Measurements from ENCODE around the gene FNDC3B. TPM values are rescaled to one million over a fixed set of nuclear protein-coding genes. Genes with fewer than 3 reads are reported as not detected.

Gene FNDC3B
- total RNA-seq, 1 donor from 2014 or later: 204 TPM

DNA sequence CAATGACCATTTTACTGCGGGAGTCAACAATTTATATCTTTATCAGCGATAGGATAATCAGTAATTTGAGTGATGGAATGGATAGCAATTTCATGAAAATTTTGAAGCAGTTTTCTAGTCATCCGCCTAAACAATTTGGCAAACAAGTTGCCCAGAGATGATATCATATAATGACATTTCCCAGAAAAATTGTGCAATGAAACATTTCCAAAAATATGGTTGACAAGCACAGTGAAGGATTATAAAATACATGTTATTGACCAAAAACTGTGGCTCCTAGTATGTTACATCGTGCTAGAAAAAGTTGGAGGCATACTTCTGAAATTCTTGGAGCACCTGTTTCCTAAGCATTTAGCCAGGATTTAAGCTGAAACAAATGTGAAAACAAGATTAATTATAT lies 263.8 kb downstream of the FNDC3B start:
- Mint-ChIP-seq H3K4me3 (ENCODE audit: unreplicated experiment) (no peak overlapping the region), H3K27me3 (ENCODE audit: unreplicated experiment) (peaks cover 1% of the 10 kb centered on the region), H3K27ac (ENCODE audit: unreplicated experiment) (no peak overlapping the region), H3K9me3 (ENCODE audit: unreplicated experiment) (no peaks in the 10 kb centered on the region), H3K4me1 (ENCODE audit: unreplicated experiment) (peaks cover 6% of the 10 kb centered on the region), H3K36me3 (ENCODE audit: low read depth, unreplicated experiment) (peaks cover 30% of the 10 kb centered on the region)
- no peak for DNase-seq (ENCODE audit: low spot score)
- TF ChIP-seq, protein P1, sequence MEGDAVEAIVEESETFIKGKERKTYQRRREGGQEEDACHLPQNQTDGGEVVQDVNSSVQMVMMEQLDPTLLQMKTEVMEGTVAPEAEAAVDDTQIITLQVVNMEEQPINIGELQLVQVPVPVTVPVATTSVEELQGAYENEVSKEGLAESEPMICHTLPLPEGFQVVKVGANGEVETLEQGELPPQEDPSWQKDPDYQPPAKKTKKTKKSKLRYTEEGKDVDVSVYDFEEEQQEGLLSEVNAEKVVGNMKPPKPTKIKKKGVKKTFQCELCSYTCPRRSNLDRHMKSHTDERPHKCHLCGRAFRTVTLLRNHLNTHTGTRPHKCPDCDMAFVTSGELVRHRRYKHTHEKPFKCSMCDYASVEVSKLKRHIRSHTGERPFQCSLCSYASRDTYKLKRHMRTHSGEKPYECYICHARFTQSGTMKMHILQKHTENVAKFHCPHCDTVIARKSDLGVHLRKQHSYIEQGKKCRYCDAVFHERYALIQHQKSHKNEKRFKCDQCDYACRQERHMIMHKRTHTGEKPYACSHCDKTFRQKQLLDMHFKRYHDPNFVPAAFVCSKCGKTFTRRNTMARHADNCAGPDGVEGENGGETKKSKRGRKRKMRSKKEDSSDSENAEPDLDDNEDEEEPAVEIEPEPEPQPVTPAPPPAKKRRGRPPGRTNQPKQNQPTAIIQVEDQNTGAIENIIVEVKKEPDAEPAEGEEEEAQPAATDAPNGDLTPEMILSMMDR (IDR thresholded peaks at IDR 0.05; ENCODE audit: unreplicated experiment): no peak

DNA sequence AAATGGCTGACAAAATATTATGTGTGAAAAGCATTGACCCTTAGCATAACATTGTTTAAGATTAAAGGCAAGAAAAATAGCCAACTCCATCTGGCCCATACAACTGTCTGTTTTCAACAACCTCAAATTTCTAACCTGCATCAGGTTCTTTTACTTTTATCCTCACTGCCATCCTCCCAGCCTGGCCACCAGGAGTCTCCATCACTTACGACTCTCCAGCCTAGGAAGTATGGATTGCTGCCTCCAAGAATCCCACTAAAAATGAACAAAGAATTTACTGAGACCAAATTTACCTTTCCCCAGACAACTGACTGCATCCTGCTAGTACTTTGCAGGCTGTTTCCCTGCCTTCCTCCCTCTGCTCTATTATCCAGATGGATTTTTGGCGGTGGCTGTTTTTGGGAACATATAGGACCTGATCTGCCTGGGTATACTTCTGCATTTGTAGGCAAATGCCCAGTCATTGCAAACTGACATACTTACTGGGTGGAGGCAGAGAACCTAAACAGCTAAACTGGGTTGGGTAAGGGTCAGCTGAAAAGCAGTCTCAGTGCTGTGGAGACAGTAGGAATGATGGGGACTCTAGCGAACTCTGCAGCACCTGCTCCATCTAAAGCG lies 264.7 kb downstream of the FNDC3B start:
- H3K4me3 Mint-ChIP-seq (ENCODE audit: unreplicated experiment): peak overlapping the region; percentile 60
- peaks cover 1% of the 10 kb centered on the region for H3K27me3 Mint-ChIP-seq (ENCODE audit: unreplicated experiment)
- H3K27ac Mint-ChIP-seq (ENCODE audit: unreplicated experiment): no peak overlapping the region
- no peaks in the 10 kb centered on the region for H3K9me3 Mint-ChIP-seq (ENCODE audit: unreplicated experiment)
- DNase-seq (ENCODE audit: low spot score): no peak
- H3K36me3 Mint-ChIP-seq (ENCODE audit: low read depth, unreplicated experiment): peaks cover 30% of the 10 kb centered on the region
- H3K4me1 Mint-ChIP-seq (ENCODE audit: unreplicated experiment): peaks cover 6% of the 10 kb centered on the region
- TF ChIP-seq, protein P1 (IDR thresholded peaks at IDR 0.05; ENCODE audit: unreplicated experiment): no peak

DNA sequence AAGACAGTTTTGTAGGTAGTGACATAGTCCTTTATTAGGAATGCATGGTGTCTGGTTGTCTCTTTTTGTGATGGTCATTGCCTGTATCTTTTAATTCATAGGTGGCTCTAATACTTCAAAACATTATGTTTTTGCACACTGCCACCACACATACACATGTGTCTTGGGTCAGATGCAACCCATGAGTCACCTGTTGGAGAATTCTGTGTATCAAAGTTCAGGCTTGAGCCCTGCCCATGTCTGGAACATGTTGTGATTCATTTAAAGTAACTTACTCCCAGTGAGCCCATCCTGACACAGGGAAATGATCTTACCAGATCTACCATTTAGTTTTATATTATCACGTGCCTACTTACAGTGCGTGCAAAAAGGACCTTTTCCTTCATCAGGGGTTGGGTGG lies 266.2 kb downstream of the FNDC3B start:
- no peak overlapping the region for H3K27ac Mint-ChIP-seq (ENCODE audit: unreplicated experiment)
- TF ChIP-seq, protein P1 (IDR thresholded peaks at IDR 0.05; ENCODE audit: unreplicated experiment): no peak
- no peaks in the 10 kb centered on the region for H3K9me3 Mint-ChIP-seq (ENCODE audit: unreplicated experiment)
- peaks cover 13% of the 10 kb centered on the region for H3K4me1 Mint-ChIP-seq (ENCODE audit: unreplicated experiment)
- H3K4me3 Mint-ChIP-seq (ENCODE audit: unreplicated experiment): no peak overlapping the region
- peaks cover 1% of the 10 kb centered on the region for H3K27me3 Mint-ChIP-seq (ENCODE audit: unreplicated experiment)
- peaks cover 36% of the 10 kb centered on the region for H3K36me3 Mint-ChIP-seq (ENCODE audit: low read depth, unreplicated experiment)
- no peak for DNase-seq (ENCODE audit: low spot score)

DNA sequence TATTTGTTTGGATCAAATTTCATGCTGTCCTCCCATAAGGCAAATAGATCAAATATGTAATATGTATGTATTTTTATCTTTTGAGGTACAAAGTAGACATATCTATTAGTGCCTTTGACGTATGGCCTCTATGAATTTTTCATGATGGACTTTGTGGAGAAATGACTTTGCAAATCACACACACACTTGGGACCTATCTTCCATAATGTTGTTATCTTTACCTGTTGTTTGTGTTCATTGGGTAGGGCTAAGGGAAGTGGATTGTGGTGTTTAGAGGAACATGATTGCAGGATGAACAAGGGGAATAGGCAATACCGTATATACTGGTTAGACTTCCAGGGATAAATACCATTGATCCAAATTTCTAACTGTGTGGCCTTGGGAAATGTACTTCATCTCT lies 266.6 kb downstream of the FNDC3B start:
- no peak overlapping the region for H3K4me3 Mint-ChIP-seq (ENCODE audit: unreplicated experiment)
- no peaks in the 10 kb centered on the region for H3K9me3 Mint-ChIP-seq (ENCODE audit: unreplicated experiment)
- no peak overlapping the region for H3K27ac Mint-ChIP-seq (ENCODE audit: unreplicated experiment)
- H3K4me1 Mint-ChIP-seq (ENCODE audit: unreplicated experiment): peaks cover 13% of the 10 kb centered on the region
- H3K36me3 Mint-ChIP-seq (ENCODE audit: low read depth, unreplicated experiment): peaks cover 40% of the 10 kb centered on the region
- peaks cover 1% of the 10 kb centered on the region for H3K27me3 Mint-ChIP-seq (ENCODE audit: unreplicated experiment)
- TF ChIP-seq, protein P1 (IDR thresholded peaks at IDR 0.05; ENCODE audit: unreplicated experiment): no peak
- DNase-seq (ENCODE audit: low spot score): no peak

DNA sequence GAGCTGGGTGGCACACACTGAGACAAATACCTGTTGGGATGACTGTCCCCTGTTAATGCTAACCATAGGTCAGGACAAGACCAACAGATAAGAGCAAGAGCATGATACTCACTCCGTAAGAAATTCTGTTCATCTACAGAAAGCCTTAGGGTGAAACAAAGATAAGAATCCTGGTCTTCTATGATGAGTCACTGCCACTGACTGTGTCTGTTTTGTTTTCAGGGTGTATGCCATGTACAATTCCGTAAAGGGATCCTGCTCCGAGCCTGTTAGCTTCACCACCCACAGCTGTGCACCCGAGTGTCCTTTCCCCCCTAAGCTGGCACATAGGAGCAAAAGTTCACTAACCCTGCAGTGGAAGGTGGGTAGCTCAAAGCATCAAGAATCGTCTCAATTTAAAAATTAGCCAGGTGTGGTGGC lies 267.8 kb downstream of the FNDC3B start:
- H3K4me3 Mint-ChIP-seq (ENCODE audit: unreplicated experiment): no peak overlapping the region
- TF ChIP-seq, protein P1 (IDR thresholded peaks at IDR 0.05; ENCODE audit: unreplicated experiment): no peak
- no peaks in the 10 kb centered on the region for H3K9me3 Mint-ChIP-seq (ENCODE audit: unreplicated experiment)
- peaks cover 44% of the 10 kb centered on the region for H3K36me3 Mint-ChIP-seq (ENCODE audit: low read depth, unreplicated experiment)
- no peak overlapping the region for H3K27ac Mint-ChIP-seq (ENCODE audit: unreplicated experiment)
- DNase-seq (ENCODE audit: low spot score): no peak
- H3K27me3 Mint-ChIP-seq (ENCODE audit: unreplicated experiment): no peaks in the 10 kb centered on the region
- H3K4me1 Mint-ChIP-seq (ENCODE audit: unreplicated experiment): peaks cover 13% of the 10 kb centered on the region

Data from endothelial cell (in vitro differentiated cells).